CD4-positive, alpha-beta T cell treated with Interleukin-6 for 4 hours (primary cell): ENCODE results near the gene DUSP22.

Experiments
- DNase-seq: peaks from one replicate; pipeline ENCODE4 v3.0.0-alpha.2; 2020; ENCODE audit warnings: mixed read lengths

DUSP22 gene

DNA sequence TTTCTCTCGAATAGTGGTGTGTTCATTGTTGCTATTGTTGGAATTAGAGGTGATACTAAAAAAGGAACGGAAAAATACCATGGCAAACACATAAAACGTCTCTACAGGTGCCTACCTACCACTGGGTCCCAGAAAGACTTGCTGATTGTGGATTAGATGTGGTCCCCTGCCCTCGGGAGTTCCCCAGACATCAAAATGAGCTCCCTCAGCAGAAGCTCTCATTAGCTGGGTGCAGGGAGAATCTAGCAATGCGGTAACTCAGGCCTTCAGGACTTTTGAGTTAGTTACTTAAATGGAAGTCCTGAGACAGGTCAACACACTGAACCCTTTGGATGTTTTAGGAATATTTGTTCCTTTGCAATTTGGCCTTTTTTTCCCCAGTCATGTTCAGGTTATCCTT is 105.3 kb downstream of the DUSP22 start:
- DNase-seq = no peak

GRCh38 chr6:398065-398464 is 105.8 kb downstream of the DUSP22 start:
- no peak for DNase-seq

- DNase-seq = no peak
These were observed 106.3 kb downstream of the DUSP22 start for GRCh38 chr6:398558-399078.

DNA sequence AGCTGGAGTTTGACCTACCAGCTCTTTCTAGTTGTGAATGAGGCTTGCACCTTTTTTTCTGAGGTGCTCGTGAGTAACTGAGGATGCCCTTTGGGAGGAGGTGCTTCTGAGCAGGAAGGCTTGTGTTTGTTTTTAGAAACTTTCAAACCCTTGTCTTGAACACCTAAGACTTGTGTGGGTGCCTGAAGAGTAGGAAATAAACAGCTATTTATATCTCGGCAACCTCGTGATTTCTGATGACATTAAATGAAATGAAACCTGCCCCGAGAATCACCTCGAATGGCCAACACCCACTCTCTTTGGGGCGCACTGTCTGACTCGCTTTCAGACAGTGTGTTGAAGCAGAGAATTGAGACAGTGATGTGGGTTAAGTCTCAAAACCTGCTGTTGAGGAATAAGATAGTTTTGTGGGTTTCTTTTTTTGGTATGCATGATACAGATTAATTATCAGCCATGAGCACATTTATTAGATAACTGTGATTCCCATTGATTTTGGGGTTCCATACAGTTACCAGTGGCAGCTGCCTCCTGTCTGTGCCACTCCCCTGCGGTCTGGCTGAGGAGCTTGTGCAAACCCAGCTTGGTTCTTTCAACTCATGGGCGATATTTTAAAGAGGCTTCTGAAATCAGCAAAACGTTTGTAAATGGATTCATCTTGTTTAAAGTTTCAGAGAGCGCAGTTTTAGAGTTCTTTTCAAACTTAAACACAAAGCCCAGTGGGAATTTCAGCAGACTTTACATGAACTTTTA is 107.7 kb downstream of the DUSP22 start:
- peak; percentile 42 for DNase-seq

DNA sequence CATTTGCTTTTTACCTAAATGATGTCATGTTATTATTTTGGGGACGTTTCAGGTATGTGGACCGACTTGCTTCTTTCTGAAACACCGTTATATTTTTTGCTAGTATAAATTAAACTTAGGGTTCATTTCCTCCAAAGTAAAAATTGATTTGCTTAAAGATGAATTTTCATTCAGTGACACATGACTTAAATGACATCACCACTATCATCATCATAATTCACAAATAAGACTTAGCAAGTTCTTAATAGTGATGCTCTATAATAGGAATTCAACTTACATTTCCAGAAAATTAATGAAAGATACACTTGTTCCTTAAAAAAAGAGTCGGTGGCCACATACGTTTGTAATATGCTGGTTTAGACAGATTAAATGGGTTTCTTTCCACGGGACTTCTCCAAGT is 108.5 kb downstream of the DUSP22 start:
- DNase-seq = no peak
